ENCODE measurements around the gene AUTS2.

The AUTS2 gene

DNA sequence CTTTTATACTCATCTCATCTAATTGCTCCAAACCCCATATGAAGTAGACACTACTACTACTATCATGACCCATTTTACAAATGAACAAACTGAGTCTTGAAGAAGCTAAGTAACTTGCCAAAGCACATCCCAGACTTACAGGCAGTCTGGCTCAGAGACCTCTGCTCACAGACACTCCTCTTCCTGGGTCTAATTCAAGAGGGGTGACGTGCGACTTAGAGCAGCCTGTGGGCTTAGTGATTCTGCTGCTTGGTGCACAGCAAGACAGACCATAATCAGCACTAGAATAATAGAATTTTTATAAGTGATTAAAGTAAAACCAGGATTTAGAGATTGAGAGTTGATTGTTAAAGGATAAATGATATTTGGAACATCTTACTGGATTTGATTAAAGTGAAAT lies 750.8 kb downstream of the AUTS2 start:
- H3K27ac ChIP-seq (replicated peaks): no peak overlapping the region
- H3K4me3 ChIP-seq (replicated peaks; ENCODE audit: insufficient read depth, low read length): no peak overlapping the region
- TF ChIP-seq SPI1 (IDR thresholded peaks at IDR 0.05; ENCODE audit: borderline replicate concordance, low read depth) (no peak), GABPA (IDR thresholded peaks at IDR 0.05; ENCODE audit: low read depth) (no peak), POLR2AphosphoS5 (IDR thresholded peaks at IDR 0.05; ENCODE audit: low read depth) (no peak)
- TF ChIP-seq, protein P1, sequence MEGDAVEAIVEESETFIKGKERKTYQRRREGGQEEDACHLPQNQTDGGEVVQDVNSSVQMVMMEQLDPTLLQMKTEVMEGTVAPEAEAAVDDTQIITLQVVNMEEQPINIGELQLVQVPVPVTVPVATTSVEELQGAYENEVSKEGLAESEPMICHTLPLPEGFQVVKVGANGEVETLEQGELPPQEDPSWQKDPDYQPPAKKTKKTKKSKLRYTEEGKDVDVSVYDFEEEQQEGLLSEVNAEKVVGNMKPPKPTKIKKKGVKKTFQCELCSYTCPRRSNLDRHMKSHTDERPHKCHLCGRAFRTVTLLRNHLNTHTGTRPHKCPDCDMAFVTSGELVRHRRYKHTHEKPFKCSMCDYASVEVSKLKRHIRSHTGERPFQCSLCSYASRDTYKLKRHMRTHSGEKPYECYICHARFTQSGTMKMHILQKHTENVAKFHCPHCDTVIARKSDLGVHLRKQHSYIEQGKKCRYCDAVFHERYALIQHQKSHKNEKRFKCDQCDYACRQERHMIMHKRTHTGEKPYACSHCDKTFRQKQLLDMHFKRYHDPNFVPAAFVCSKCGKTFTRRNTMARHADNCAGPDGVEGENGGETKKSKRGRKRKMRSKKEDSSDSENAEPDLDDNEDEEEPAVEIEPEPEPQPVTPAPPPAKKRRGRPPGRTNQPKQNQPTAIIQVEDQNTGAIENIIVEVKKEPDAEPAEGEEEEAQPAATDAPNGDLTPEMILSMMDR (IDR thresholded peaks at IDR 0.05; ENCODE audit: insufficient read depth, low read length): no peak
- TF ChIP-seq, protein P2, sequence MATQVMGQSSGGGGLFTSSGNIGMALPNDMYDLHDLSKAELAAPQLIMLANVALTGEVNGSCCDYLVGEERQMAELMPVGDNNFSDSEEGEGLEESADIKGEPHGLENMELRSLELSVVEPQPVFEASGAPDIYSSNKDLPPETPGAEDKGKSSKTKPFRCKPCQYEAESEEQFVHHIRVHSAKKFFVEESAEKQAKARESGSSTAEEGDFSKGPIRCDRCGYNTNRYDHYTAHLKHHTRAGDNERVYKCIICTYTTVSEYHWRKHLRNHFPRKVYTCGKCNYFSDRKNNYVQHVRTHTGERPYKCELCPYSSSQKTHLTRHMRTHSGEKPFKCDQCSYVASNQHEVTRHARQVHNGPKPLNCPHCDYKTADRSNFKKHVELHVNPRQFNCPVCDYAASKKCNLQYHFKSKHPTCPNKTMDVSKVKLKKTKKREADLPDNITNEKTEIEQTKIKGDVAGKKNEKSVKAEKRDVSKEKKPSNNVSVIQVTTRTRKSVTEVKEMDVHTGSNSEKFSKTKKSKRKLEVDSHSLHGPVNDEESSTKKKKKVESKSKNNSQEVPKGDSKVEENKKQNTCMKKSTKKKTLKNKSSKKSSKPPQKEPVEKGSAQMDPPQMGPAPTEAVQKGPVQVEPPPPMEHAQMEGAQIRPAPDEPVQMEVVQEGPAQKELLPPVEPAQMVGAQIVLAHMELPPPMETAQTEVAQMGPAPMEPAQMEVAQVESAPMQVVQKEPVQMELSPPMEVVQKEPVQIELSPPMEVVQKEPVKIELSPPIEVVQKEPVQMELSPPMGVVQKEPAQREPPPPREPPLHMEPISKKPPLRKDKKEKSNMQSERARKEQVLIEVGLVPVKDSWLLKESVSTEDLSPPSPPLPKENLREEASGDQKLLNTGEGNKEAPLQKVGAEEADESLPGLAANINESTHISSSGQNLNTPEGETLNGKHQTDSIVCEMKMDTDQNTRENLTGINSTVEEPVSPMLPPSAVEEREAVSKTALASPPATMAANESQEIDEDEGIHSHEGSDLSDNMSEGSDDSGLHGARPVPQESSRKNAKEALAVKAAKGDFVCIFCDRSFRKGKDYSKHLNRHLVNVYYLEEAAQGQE (IDR thresholded peaks at IDR 0.05; ENCODE audit: insufficient replicate concordance, low read depth): no peak
- DNase-seq (ENCODE audit: low read depth in 1 of 2, low spot score in 1 of 2): no peak
- H3K27me3 ChIP-seq (ENCODE audit: insufficient read depth, poor library complexity, severe bottlenecking): no peaks in the 10 kb centered on the region

DNA sequence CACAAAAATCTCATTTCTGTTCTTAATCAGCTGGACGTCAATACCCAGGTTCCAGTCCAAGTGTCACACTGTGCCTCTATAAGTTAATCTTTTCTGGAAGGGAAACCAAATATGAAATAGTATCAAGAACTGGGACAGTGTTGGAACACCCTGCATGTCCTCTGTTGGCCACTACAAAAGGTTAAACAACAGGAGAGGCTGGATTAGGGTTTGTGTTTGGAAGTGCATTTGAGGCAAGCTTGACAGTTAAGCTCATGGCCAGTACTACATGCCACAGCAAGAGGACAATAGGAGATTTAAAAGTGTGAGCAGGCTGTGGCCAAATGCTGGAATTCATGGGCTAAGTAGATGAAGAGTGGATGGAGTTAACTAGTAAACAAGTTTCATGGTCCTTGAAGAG lies 751.5 kb downstream of the AUTS2 start:
- Histone ChIP-seq H3K27me3 (ENCODE audit: insufficient read depth, poor library complexity, severe bottlenecking) (no peaks in the 10 kb centered on the region), H3K27ac (replicated peaks) (no peak overlapping the region), H3K4me3 (replicated peaks; ENCODE audit: insufficient read depth, low read length) (no peak overlapping the region)
- TF ChIP-seq SPI1 (IDR thresholded peaks at IDR 0.05; ENCODE audit: borderline replicate concordance, low read depth) (no peak), POLR2AphosphoS5 (IDR thresholded peaks at IDR 0.05; ENCODE audit: low read depth) (no peak)
- no peak for DNase-seq (ENCODE audit: low read depth in 1 of 2, low spot score in 1 of 2)

DNA sequence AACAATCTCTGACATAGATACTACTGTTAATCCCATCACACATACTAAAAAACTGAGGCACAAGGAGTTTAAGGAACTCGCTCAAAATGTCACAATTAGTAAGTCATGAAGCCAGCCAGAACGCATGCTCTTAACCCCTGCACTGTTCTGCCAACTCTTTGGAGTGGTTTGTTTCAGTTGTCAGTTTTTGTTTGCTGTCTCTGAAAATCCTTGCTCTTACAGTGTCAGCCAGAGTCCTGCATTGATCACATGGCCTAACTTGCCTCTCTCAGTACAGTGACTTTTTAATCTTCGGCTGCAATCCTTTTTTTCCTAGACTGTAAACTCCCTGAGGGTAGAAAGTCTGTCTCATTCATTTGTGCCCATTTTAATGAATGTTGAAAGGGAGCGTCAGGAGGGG lies 753.8 kb downstream of the AUTS2 start:
- Histone ChIP-seq H3K27me3 (ENCODE audit: insufficient read depth, poor library complexity, severe bottlenecking) (no peaks in the 10 kb centered on the region), H3K27ac (replicated peaks) (no peak overlapping the region), H3K4me3 (replicated peaks; ENCODE audit: insufficient read depth, low read length) (no peak overlapping the region)
- DNase-seq (ENCODE audit: low read depth in 1 of 2, low spot score in 1 of 2): no peak
- TF ChIP-seq, protein P2 (IDR thresholded peaks at IDR 0.05; ENCODE audit: insufficient replicate concordance, low read depth): no peak
- TF ChIP-seq GABPA (IDR thresholded peaks at IDR 0.05; ENCODE audit: low read depth) (no peak), SPI1 (IDR thresholded peaks at IDR 0.05; ENCODE audit: borderline replicate concordance, low read depth) (no peak), POLR2AphosphoS5 (IDR thresholded peaks at IDR 0.05; ENCODE audit: low read depth) (no peak)
- TF ChIP-seq, protein P1 (IDR thresholded peaks at IDR 0.05; ENCODE audit: insufficient read depth, low read length): no peak

DNA sequence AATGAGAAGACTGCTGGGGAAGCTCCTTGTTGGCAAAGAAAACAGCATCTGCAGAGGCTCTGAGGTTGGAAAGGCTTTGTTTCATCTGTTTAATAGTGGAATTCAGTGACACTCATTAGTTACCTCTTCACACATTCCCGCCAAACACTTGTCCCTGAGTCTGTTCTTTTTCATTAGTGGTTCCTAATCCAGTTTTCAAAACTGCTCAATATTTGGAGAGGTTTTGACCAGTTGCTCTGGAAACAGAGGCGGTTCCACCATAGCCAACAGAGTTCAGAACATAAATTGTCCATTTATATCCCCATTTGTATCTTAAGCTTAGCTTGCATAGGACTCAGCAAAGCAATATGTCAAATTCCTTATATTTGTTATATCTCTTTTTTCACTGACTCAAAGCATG lies 754.6 kb downstream of the AUTS2 start:
- TF ChIP-seq, protein P2 (IDR thresholded peaks at IDR 0.05; ENCODE audit: insufficient replicate concordance, low read depth): no peak
- TF ChIP-seq, protein P1 (IDR thresholded peaks at IDR 0.05; ENCODE audit: insufficient read depth, low read length): no peak
- TF ChIP-seq GABPA (IDR thresholded peaks at IDR 0.05; ENCODE audit: low read depth) (no peak), POLR2AphosphoS5 (IDR thresholded peaks at IDR 0.05; ENCODE audit: low read depth) (no peak), SPI1 (IDR thresholded peaks at IDR 0.05; ENCODE audit: borderline replicate concordance, low read depth) (no peak)
- Histone ChIP-seq H3K4me3 (replicated peaks; ENCODE audit: insufficient read depth, low read length) (no peak overlapping the region), H3K27ac (replicated peaks) (no peak overlapping the region), H3K27me3 (ENCODE audit: insufficient read depth, poor library complexity, severe bottlenecking) (no peaks in the 10 kb centered on the region)
- DNase-seq (ENCODE audit: low read depth in 1 of 2, low spot score in 1 of 2): no peak

Measured in HL-60 (cell line).